DOHH2 (cell line): ENCODE measurements around the gene JUP.

Source experiments
- H3F3A ChIP-seq: fragments of 200-600 bp; sonication (generic), shearing (Covaris generic); 2 replicates; pipeline ENCODE4 v1.6.0; 2016; ENCODE audit warnings: antibody characterized with exemption, mild to moderate bottlenecking; ENCODE audit not compliant: control insufficient read depth, insufficient read depth
- H3K27ac ChIP-seq: fragments of 200-600 bp; sonication (generic); 2 replicates; pipeline ENCODE4 v1.5.1; 2014; ENCODE audit warnings: low read depth, mild to moderate bottlenecking, low read length, moderate library complexity
- H3K27me3 ChIP-seq: fragments of 200-600 bp; sonication (generic); 2 replicates; pipeline ENCODE4 v1.6.1; 2014; ENCODE audit warnings: mild to moderate bottlenecking, low read length, mixed read lengths; ENCODE audit not compliant: control insufficient read depth
- H3K36me3 ChIP-seq: fragments of 200-600 bp; sonication (generic); 2 replicates; pipeline ENCODE4 v1.6.1; 2014; ENCODE audit warnings: mild to moderate bottlenecking, low read length, moderate library complexity, mixed read lengths; ENCODE audit not compliant: control insufficient read depth
- H3K4me1 ChIP-seq: fragments of 200-600 bp; sonication (generic); 2 replicates; pipeline ENCODE4 v1.6.1; 2014; ENCODE audit warnings: mild to moderate bottlenecking, low read length, mixed read lengths; ENCODE audit not compliant: control insufficient read depth
- H3K4me2 ChIP-seq: fragments of 200-600 bp; sonication (generic); 2 replicates; pipeline ENCODE4 v1.6.0; 2014; ENCODE audit warnings: mild to moderate bottlenecking, low read length, moderate library complexity
- H3K4me3 ChIP-seq: fragments of 200-600 bp; sonication (generic); 2 replicates; pipeline ENCODE4 v1.5.1; 2014; ENCODE audit warnings: mild to moderate bottlenecking, low read length, mixed read lengths
- H3K79me2 ChIP-seq: fragments of 200-600 bp; sonication (generic); 2 replicates; pipeline ENCODE4 v1.6.1; 2014; ENCODE audit warnings: mild to moderate bottlenecking, low read length, mixed read lengths; ENCODE audit not compliant: control insufficient read depth
- H3K9me2 ChIP-seq: fragments of 200-600 bp; sonication (generic); replicated peaks from 2 replicates; pipeline ENCODE4 v1.6.1; 2014; ENCODE audit warnings: mild to moderate bottlenecking, low read length, mixed read lengths; ENCODE audit not compliant: control insufficient read depth
- H3K9me3 ChIP-seq: fragments of 200-600 bp; sonication (generic); 2 replicates; pipeline ENCODE4 v1.6.1; 2014; ENCODE audit warnings: antibody characterized with exemption, low read length, mixed read lengths; ENCODE audit not compliant: control insufficient read depth, insufficient read depth
- H4K20me1 ChIP-seq: fragments of 200-600 bp; sonication (generic); 2 replicates; pipeline ENCODE4 v1.6.0; 2014; ENCODE audit warnings: low read depth, mild to moderate bottlenecking, antibody characterized with exemption, low read length, moderate library complexity; ENCODE audit not compliant: control insufficient read depth, insufficient read depth
- CTCF ChIP-seq: fragments of 200-600 bp; sonication (generic); IDR thresholded peaks from one replicate; pipeline ENCODE4 v1.5.1; 2014; ENCODE audit warnings: antibody characterized with exemption, mild to moderate bottlenecking, low read depth, low read length; ENCODE audit not compliant: poor library complexity, severe bottlenecking
- EZH2phosphoT487 ChIP-seq: fragments of 200-600 bp; sonication (generic); IDR thresholded peaks from 2 replicates; pipeline ENCODE4 v1.6.1; 2017; ENCODE audit warnings: borderline replicate concordance, mild to moderate bottlenecking, antibody characterized with exemption, low read length, moderate library complexity, mixed read lengths

The JUP gene

DNA sequence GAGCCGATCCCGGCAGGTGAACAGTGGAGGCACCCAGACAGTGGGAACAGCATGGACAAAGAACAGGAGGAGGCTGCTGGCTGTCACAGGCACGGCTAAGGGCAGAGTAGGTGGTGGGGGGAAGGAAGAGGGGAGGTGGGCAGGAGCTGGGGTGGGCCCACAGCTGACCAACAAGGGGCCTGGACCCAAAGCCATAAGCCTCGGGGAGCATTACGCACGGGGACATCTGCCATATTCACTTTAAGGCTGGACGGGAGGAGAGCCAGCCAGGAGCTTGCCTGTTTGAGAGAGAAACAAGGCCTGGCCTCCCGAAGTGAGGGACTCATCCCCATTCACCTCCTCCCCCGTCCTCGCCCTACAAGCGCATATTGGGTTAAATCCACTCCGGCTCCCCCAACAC lies 32.4 kb downstream of the JUP start:
- Histone ChIP-seq H3K4me3 (no peak overlapping the region), H3K4me2 (no peak overlapping the region), H3K27me3 (peaks cover 3% of the 10 kb centered on the region; the same call in 1 of the 2 replicates), H3K79me2 (no peaks in the 10 kb centered on the region), H3K4me1 (no peaks in the 10 kb centered on the region), H3K9me3 (no peaks in the 10 kb centered on the region), H3F3A (no peaks in the 10 kb centered on the region), H3K36me3 (no peaks in the 10 kb centered on the region), H3K9me2 (no peaks in the 10 kb centered on the region), H3K27ac (no peak overlapping the region), H4K20me1 (no peaks in the 10 kb centered on the region)
- no peak for TF ChIP-seq CTCF

GRCh38 chr17:41751288-41751687 lies 35.2 kb downstream of the JUP start:
- Histone ChIP-seq H3K4me2 (no peak overlapping the region), H3K4me1 (no peaks in the 10 kb centered on the region)

DNA sequence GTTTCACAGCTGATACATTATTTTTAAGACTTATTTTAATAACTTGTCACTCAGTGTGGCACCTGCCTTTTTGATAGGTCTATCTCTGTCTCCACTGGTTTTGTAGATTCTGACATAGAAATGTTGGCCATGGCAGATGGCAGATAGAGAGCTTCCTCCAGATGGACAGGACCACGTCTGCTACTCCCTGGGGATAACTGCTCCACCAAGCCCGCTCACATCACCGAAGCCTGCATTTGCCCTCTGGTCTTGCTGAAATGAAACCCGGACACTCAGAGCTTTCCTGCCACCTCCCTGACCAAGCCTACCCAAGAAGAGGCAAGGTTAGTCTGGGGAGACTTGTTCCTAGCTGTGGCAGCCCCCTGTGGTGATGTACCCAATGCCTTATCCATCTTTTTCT lies 35.6 kb downstream of the JUP start:
- Histone ChIP-seq H3K27me3 (peaks cover 6% of the 10 kb centered on the region), H3K4me1 (no peaks in the 10 kb centered on the region), H3F3A (no peaks in the 10 kb centered on the region), H3K4me3 (no peak overlapping the region), H3K36me3 (no peaks in the 10 kb centered on the region), H3K9me3 (no peaks in the 10 kb centered on the region), H3K9me2 (no peaks in the 10 kb centered on the region), H3K4me2 (no peak overlapping the region), H4K20me1 (no peaks in the 10 kb centered on the region), H3K27ac (no peak overlapping the region), H3K79me2 (no peaks in the 10 kb centered on the region)
- no peak for TF ChIP-seq EZH2phosphoT487
- TF ChIP-seq CTCF: no peak

More at GRCh38 chr17:41751288-41751687, 35.2 kb downstream of the JUP start:
- no peak overlapping the region for H3K27ac ChIP-seq
- H3K79me2 ChIP-seq: no peaks in the 10 kb centered on the region
- H3K9me3 ChIP-seq: no peaks in the 10 kb centered on the region
- no peak overlapping the region for H3K4me3 ChIP-seq
- H3K36me3 ChIP-seq: no peaks in the 10 kb centered on the region
- no peaks in the 10 kb centered on the region for H3F3A ChIP-seq
- no peaks in the 10 kb centered on the region for H4K20me1 ChIP-seq
- H3K9me2 ChIP-seq: no peaks in the 10 kb centered on the region
- TF ChIP-seq EZH2phosphoT487 (no peak), CTCF (no peak)
- peaks cover 6% of the 10 kb centered on the region for H3K27me3 ChIP-seq

DNA sequence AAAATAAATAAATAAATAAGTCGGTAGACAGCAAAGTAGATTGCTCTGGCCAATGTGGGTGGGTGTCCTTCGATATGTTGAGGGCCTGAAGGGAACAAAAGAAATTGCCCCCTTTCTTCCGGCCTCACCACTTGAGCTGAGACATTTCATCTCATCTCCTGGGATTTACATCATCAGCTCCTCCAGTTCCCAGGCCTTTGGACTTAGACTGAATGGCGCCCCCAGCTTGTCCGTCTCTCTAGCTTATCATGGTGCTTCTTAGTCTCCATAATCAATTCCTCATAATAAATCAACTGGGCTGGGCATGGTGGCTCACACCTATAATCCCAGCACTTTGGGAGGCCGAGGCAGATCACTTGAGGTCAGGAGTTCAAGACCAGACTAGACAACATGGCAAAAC lies 38.2 kb downstream of the JUP start:
- no peaks in the 10 kb centered on the region for H3K9me3 ChIP-seq
- H3K4me1 ChIP-seq: no peaks in the 10 kb centered on the region
- no peaks in the 10 kb centered on the region for H3F3A ChIP-seq
- TF ChIP-seq CTCF (no peak), EZH2phosphoT487 (no peak)
- H3K4me3 ChIP-seq: no peak overlapping the region
- no peak overlapping the region for H3K4me2 ChIP-seq
- H3K27ac ChIP-seq: no peak overlapping the region
- H3K79me2 ChIP-seq: no peaks in the 10 kb centered on the region
- H4K20me1 ChIP-seq: no peaks in the 10 kb centered on the region
- peaks cover 6% of the 10 kb centered on the region for H3K27me3 ChIP-seq
- H3K36me3 ChIP-seq: no peaks in the 10 kb centered on the region
- H3K9me2 ChIP-seq: no peaks in the 10 kb centered on the region
